Lower lobe of right lung (tissue), 2 donors: ENCODE data around the gene PRKAB2. TPM values are rescaled to one million over a fixed set of nuclear protein-coding genes. Genes with fewer than 3 reads are reported as not detected.

Source experiments
- ATAC-seq, 2 donors: fragments of 200-7000 bp; cut with Tn5 transposase; one replicate each; pipeline ENCODE4 v1.9.1; 2020 to 2022; ENCODE audit warnings: mild to moderate bottlenecking in 2 of 2, moderate library complexity in 2 of 2
- DNase-seq: peaks from one replicate; pipeline ENCODE4 v3.0.0-alpha.2; 2020
- H3K27ac ChIP-seq: fragments of 200-600 bp; one replicate; pipeline ENCODE4 v1.8.0; 2022
- H3K27me3 ChIP-seq: fragments of 200-600 bp; one replicate; pipeline ENCODE4 v1.8.0; 2022; ENCODE audit warnings: low read depth
- H3K36me3 ChIP-seq: fragments of 200-600 bp; one replicate; pipeline ENCODE4 v1.8.0; 2022; ENCODE audit warnings: mild to moderate bottlenecking
- H3K4me1 ChIP-seq: fragments of 200-600 bp; one replicate; pipeline ENCODE4 v1.8.0; 2022
- H3K4me3 ChIP-seq: fragments of 200-600 bp; one replicate; pipeline ENCODE4 v1.8.0; 2022; ENCODE audit warnings: mild to moderate bottlenecking
- H3K9me3 ChIP-seq: fragments of 200-600 bp; one replicate; pipeline ENCODE4 v1.8.0; 2022
- intact Hi-C: fragments of 100-400 bp; cut with DNase I; formaldehyde crosslinking; loops from one replicate; pipeline ENCODE4 v1.11.0; 2022
- total RNA-seq: library from RNA; stranded (reverse); fragmentation: NEBNext Ultra II Directional; extraction: Animal tissue kit (Norgen Biotek cat#: 25700); gene quantifications from one replicate; pipeline ENCODE4 v1.2.1, GENCODE V29; 2021
- TF ChIP-seq, protein P1 (sequence below): fragments of 200-600 bp; IDR thresholded peaks from one replicate; pipeline ENCODE4 v1.8.0; 2022; ENCODE audit warnings: antibody characterized with exemption, mild to moderate bottlenecking
- donor health status: DM: no; HTN: yes; CAD: no; lungs with severe emphysema.

The PRKAB2 gene
- total RNA-seq, 1 donor from 2014 or later = 11.3 TPM

DNA sequence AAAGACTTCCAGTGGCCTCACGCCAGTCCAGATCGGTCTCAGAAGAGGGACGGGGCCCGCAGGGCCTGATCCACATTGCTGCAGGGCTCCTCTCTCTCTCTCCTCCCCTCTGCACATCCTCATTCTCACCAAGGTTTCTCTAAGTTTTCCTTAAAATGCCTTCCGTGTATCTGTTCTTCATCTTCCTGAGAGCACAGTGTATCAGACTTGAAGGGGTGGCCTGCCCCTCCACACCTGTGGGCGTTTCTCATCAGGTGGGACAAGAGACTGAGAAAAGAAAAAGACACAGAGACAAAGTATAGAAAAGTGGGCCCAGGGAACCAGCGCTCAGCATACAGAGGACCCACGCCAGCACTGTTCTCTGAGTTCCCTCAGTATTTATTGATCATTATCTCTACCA, 66.4 kb downstream of the PRKAB2 start:
- ATAC-seq (no peak), DNase-seq (no peak)
- TF ChIP-seq, protein P1, sequence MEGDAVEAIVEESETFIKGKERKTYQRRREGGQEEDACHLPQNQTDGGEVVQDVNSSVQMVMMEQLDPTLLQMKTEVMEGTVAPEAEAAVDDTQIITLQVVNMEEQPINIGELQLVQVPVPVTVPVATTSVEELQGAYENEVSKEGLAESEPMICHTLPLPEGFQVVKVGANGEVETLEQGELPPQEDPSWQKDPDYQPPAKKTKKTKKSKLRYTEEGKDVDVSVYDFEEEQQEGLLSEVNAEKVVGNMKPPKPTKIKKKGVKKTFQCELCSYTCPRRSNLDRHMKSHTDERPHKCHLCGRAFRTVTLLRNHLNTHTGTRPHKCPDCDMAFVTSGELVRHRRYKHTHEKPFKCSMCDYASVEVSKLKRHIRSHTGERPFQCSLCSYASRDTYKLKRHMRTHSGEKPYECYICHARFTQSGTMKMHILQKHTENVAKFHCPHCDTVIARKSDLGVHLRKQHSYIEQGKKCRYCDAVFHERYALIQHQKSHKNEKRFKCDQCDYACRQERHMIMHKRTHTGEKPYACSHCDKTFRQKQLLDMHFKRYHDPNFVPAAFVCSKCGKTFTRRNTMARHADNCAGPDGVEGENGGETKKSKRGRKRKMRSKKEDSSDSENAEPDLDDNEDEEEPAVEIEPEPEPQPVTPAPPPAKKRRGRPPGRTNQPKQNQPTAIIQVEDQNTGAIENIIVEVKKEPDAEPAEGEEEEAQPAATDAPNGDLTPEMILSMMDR = no peak
- H3K4me1 ChIP-seq = no peaks in the 10 kb centered on the region
- no peak overlapping the region for H3K27ac ChIP-seq
- no peaks in the 10 kb centered on the region for H3K27me3 ChIP-seq
- no peaks in the 10 kb centered on the region for H3K9me3 ChIP-seq
- H3K36me3 ChIP-seq = no peaks in the 10 kb centered on the region
- intact Hi-C loops = no loop called here
- no peak overlapping the region for H3K4me3 ChIP-seq

Other genes starting within 250 kb of the PRKAB2 start
- gene NBPF12, start 234.1 kb downstream of the PRKAB2 start, total RNA-seq = 14.6 TPM
- gene FMO5, start 52.9 kb upstream of the PRKAB2 start, total RNA-seq = 106 TPM
- 34.1 TPM for gene CHD1L, start 70.2 kb upstream of the PRKAB2 start, total RNA-seq